ENCODE results near the gene MLLT3.
A peak's percentile ranks its signal among the peaks of the same experiment; 100 is the strongest.

Gene MLLT3

GRCh38 chr9:20624201-20625002, 2.1 kb upstream of the MLLT3 start:
- peak; percentile 35 for DNase-seq

DNA sequence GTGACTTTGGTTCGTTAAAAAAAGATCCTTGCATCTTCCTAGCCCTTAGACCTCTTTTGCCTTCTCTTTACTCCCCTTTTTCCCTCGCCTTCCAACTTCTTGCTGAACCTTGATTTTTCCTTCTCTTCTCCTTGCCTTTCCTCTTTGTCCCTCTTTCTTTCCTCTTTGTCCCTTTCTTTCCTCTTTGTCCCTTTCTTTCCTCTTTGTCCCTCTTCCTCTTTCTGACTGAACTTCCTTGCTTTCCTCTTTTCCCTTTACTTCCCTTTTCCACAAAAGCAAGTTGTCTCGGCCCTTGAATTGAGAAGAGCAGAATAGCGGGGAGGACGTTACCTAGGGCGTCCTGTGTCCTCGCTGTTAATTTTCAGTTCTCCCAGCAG, 1.4 kb upstream of the MLLT3 start:
- DNase-seq = no peak

- no peak for DNase-seq
These were observed 885 bp upstream of the MLLT3 start for GRCh38 chr9:20623021-20623747.

GRCh38 chr9:20621471-20622329, 599 bp downstream of the MLLT3 start:
- DNase-seq = no peak

GRCh38 chr9:20620650-20621470, 1.4 kb downstream of the MLLT3 start:
- DNase-seq = no peak

- no peak for DNase-seq
These were observed 2.7 kb downstream of the MLLT3 start for GRCh38 chr9:20619487-20620200.

DNA sequence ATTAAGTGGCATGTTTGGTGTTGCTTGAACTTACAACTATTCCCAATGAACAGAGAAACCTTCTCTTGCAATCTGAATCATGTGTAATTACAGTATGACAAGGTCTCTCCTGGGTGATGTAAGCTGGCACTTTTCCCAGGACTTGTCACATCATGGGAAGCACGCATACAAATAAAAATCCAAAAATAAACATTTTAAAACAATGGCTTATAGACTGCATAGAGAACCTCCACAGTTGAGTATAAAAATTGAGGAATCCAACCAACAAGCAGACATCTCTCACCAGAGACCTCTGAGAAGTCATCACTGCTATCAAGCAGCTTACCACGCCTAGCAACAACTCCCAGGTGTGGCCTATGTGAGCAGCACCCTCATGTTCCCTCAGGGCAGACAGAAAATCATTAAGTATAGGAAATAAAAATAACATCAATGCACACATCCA, 3.9 kb downstream of the MLLT3 start:
- DNase-seq = no peak

DNA sequence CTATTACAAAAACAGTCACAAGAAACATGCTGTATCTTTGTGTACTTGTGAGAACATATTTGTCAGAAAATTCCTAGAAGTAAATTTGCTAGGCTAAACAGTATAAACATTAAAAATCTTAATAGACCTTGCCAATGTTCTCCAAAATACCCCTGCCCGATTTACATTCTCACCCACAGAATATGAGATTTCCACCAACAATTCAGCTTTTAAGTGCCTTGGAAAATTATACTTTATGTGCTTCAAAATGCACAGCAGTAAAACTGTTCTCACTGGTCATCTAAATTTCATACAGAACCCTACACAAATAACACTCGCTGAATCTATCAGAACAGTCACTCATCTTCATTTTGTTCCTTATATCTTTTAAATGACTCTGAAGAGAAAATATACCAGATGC, 5.5 kb downstream of the MLLT3 start:
- no peak for DNase-seq

GRCh38 chr9:20614602-20615216, 7.6 kb downstream of the MLLT3 start:
- no peak for DNase-seq

DNA sequence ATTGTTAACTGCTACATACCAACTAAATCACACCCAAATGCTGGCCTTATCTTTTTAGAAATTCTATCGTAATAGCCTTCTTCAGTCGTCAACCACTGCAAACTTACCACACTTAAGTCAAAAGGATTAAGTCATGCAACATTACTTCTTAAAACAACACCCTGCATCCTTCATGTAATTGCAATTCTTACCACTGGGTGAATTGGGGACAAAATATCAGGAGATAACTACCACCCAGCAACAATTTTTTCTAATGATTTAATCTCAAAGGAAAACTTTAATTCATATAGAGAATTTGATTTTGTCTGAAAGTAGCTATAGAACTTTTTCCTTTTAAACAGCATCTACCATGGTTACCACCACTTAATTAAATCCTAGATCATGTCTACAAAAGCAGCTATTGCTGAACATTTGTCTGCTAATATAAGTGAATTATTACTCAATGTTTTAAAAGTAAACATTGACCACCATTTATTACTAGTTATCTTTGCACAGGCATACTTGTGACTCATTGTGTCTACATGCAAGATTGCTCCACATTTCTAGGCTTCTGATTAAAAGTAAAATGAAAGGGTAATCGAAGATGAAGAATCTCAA, 10.5 kb downstream of the MLLT3 start:
- DNase-seq = no peak

- no peak for DNase-seq
These were observed 11.7 kb downstream of the MLLT3 start for GRCh38 chr9:20610591-20610990.

DNA sequence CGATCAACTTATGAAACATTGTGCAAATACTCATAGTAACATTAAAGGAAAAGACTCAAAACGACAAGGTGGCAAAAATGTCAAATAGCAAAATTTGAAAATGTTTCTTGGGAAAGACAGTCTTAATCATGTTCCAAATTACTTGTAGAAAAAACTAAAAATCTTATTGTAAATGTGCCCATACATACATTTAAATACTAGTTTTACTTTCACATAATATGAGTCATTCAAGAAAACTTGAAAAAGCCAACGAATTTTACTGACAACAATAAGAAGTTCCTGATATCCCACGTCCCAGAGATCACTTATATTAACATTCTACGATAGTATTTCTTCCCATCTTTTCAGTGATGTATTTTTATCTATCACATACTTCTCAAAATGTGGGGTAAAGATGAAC, 13.7 kb downstream of the MLLT3 start:
- DNase-seq = no peak

DNA sequence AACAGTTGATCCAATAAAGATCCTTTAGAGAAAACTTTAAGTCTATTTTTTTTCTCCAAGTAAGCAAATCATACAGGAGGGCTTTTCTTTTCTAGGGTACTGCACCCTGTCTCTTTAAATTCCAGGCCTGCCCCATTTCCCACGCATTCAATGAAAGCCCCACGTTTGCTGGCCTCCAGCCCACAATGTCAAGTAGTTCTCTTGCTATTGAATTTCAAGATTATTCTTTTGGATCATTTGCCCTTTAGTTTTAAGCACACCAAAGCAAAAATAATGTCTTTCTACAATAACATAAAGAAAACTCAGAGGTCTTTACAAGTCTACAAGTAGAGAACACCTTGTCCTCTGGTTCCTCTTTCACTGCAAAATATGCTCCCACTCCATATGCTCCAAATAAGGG, 15.6 kb downstream of the MLLT3 start:
- DNase-seq = no peak

DNA sequence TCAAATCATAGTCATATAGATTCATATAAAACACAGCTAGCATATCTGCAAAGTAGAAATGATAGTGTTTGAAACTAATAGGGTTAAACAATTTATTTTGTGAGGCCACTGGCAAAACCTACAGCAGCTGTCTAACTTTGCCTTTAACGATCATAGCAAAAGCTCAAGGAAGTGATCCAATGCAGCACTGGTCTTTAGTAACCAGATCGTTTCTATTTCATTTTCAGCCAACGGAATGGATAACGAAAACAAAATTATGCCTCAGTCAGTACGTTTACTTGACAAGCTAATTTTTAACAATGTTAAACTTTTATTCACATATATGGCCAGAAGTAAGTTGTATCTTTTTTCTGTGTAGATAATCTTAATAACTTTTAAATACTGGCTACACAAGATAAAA, 17.7 kb downstream of the MLLT3 start:
- DNase-seq = no peak

DNA sequence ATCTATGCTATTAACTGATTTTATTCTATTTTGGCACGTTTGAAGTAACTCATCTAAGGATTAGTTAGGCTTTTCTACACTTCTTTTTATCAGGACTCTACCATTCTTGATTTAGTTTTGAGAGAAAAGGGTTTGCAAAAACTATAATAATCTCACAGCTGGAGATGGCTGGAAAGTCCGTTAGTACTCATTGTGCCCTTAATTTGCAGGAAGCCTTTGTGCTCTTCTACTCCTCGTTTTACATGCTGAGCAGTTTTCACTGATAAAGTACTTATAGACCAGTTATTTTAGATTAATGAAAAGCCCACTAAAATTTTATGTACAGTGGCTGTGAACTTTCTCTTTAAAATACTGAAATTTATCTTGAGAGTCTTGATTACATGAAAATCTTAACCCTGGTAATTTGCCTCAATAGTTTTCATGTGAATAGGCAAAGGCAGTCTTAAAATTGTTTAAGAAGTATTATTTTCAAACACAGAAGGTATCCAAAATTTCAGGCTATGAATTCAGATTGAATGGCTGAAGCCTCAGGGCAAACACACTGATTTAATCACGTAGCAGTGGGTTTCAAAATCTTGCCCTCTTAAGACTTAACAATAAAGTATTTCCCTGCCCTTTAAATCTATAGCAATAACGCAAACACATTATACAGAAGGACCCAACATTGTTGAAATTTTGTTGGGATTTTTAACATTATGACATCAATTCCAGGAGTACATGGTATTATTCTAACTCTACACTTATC, 18.6 kb downstream of the MLLT3 start:
- DNase-seq = no peak

GRCh38 chr9:20601292-20601691, 21.0 kb downstream of the MLLT3 start:
- DNase-seq = no peak

GRCh38 chr9:20599195-20599594, 23.1 kb downstream of the MLLT3 start:
- no peak for DNase-seq

GRCh38 chr9:20598367-20598766, 23.9 kb downstream of the MLLT3 start:
- DNase-seq = no peak

DNA sequence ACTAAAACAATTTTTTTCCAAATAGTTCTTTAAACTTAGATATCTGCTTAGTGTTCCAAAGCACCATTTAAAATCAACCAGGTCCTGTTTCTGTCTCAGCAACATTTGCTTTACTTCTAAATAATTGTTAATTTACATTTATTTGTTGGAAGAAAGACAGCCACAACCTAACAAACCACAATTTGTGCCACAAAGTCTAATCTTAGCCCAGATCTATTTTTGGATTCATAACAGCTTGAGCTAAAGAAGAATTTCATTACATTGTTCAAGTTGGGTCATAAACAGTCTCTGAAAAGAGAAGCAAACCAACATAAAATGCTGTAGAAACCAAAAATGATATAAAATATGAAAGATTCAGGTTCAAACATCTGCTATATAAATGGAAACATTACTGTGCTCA, 24.4 kb downstream of the MLLT3 start:
- DNase-seq = no peak

DNA sequence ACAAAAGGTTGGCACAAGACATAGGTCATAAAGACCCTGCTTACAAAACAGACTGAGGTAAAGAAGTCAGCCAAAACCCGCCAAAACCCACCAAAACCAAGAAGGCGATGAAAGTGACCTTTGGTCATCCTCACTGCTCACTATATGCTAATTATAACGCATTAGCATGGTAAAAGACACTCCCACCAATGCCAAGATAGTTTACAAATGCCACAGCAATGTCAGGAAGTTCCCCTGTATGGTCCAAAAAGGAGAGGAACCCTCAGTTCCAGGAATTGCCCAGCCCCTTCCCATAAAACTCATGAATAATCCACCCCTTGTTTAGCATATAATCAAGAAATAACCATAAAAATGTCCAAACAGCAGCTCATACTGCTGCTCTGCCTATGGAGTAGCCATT, 27.7 kb downstream of the MLLT3 start:
- DNase-seq = no peak
